Epithelial cell of proximal tubule (primary cell): ENCODE measurements around the gene PDZD4. TPM values are rescaled to one million over a fixed set of nuclear protein-coding genes. Genes with fewer than 3 reads are reported as not detected.

Experiments
- DNase-seq: peaks from one replicate; pipeline ENCODE4 v3.0.0-alpha.2; 2011; ENCODE audit warnings: low read depth
- H3K4me3 ChIP-seq: 2 replicates; pipeline ENCODE4 v1.5.1; 2011; ENCODE audit warnings: low read depth, mild to moderate bottlenecking, low read length
- total RNA-seq: library from RNA; depleted of rRNA; stranded (reverse); fragments of >200 nt; gene quantifications from 2 replicates; pipeline ENCODE4 v1.2.3, GENCODE V29; 2015
- TF ChIP-seq, protein P1 (sequence below): conservative IDR thresholded peaks from 2 replicates; pipeline ENCODE4 v1.5.1; 2012; ENCODE audit warnings: low read depth, mild to moderate bottlenecking, low read length

PDZD4 gene
- total RNA-seq, 1 donor from 2014 or later = 0.17 TPM

DNA sequence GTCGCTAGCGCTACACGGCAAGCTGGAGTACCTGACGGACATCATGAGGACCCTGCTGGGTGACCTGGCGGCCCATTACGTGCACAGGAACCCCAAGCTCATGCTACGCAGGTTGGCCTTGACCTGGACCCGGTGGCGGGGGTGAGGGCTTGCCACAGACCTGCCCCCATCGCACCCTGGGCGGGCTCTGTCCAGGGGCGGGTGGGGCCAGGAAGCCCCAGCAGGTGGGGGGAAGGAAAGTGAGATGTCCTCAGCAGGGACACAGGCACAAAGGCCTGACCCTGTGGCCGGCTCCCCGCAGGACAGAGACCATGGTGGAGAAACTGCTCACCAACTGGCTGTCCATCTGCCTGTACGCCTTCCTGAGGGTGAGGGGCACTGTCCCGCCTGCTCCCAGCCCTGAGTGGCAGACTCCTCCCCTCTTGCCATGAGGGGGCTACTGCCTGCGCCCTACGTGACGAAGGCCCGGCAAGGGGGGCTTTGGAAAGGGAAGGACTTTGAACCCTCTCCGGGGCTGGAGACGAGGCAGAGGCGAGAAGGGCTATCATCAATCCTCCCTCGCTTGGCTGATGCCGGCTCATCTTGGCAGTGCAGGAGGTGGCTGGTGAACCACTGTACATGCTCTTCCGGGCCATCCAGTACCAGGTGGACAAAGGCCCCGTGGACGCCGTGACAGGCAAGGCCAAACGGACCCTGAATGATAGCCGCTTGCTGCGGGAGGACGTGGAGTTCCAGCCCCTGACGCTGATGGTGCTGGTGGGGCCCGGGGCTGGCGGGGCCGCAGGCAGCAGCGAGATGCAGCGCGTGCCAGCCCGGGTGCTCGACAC is 54.8 kb downstream of the PDZD4 start:
- no peak for DNase-seq

DNA sequence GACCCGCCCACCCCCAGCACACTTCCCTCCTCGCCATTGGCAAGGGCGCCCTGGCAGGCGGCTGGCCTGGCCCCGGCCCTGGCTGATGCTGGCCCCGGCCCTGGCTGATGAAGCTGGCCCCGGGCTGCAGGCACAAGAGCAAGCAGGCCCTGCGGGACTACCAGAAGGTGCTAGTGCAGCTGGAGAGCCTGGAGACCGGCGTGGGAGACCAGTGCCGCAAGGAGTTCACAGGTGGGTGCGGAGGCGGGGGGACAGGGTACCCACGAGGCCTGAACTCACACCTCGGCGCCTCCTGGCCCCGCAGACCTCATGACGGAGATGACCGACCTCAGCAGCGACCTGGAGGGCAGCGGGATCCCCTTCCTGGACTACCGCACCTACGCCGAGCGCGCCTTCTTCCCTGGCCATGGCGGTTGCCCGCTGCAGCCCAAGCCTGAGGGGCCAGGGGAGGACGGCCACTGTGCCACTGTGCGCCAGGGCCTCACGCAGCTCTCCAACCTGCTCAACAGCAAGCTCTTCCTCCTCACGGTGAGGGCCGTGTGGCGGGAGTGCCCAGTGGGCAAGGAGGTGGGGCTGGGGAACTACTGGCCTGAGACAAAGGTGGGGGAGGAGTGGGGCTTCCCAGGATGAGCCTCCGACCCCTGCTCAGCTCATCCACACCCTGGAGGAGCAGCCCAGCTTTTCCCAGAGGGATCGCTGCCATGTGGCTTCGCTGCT is 55.6 kb downstream of the PDZD4 start:
- no peak for DNase-seq
- TF ChIP-seq, protein P1, sequence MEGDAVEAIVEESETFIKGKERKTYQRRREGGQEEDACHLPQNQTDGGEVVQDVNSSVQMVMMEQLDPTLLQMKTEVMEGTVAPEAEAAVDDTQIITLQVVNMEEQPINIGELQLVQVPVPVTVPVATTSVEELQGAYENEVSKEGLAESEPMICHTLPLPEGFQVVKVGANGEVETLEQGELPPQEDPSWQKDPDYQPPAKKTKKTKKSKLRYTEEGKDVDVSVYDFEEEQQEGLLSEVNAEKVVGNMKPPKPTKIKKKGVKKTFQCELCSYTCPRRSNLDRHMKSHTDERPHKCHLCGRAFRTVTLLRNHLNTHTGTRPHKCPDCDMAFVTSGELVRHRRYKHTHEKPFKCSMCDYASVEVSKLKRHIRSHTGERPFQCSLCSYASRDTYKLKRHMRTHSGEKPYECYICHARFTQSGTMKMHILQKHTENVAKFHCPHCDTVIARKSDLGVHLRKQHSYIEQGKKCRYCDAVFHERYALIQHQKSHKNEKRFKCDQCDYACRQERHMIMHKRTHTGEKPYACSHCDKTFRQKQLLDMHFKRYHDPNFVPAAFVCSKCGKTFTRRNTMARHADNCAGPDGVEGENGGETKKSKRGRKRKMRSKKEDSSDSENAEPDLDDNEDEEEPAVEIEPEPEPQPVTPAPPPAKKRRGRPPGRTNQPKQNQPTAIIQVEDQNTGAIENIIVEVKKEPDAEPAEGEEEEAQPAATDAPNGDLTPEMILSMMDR = no peak
- no peak overlapping the region for H3K4me3 ChIP-seq

More for the DNA sequence above, 54.8 kb downstream of the PDZD4 start:
- no peak overlapping the region for H3K4me3 ChIP-seq
- TF ChIP-seq, protein P1 = no peak

- TF ChIP-seq, protein P1 = no peak
- DNase-seq = no peak
- H3K4me3 ChIP-seq = no peak overlapping the region
Measured at GRCh38 chrX:153773741-153774575, 56.4 kb downstream of the PDZD4 start.

- TF ChIP-seq, protein P1 = no peak
- no peak overlapping the region for H3K4me3 ChIP-seq
- no peak for DNase-seq
Measured at GRCh38 chrX:153773218-153773611, 57.1 kb downstream of the PDZD4 start.

DNA sequence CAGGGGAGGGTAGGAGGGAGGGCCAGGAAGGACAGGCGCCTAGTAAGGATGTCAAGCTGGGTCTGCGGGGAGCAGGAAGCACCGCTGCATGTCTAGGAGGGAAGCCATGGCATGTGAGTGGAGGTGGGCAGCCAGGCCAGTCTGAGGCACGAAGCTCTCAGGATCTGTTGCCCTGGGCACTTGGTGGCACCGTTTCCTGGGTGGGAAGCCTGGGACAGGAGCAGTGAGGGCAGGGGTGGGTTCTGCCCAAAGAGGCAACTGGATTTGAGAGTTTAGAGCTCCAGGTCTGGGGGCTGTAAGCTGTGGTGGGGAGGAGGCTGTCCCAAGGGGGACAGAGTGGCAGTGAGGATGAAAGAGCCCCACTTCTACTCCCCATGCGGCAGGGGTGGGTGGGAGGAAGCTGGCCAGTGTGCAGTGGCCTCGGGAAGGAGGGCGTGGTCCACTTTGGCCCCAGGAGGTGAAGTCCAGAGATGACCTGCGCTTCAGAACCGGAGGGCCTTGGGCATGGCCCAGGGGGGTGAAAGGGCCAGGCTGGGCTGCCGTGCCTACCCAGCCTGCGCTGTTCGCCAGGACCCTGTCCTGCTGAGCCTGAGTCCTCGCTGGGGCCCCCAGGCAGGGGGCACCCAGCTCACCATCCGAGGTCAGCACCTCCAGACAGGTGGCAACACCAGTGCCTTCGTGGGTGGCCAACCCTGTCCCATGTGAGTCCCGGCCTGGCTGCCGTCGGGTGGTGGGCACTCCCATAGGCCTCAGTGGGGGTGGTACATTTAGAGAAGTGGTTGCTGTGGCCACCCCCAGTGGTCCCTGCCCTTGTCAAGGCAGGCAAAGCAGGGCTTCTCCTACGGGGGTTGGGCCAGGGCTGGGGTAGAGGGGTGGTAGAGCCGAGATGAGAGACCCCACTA is 57.8 kb downstream of the PDZD4 start:
- no peak for DNase-seq
- TF ChIP-seq, protein P1 = no peak
- H3K4me3 ChIP-seq = no peak overlapping the region
